Measurements from ENCODE around the gene AMOTL1.
"Not testable (repeated sequence)": the region's sequence is repeated elsewhere in the genome, so short reads cannot be mapped to it uniquely, and the experiment has no call there.

The AMOTL1 gene

GRCh38 chr11:94851864-94852636, 83.9 kb downstream of the AMOTL1 start:
- DNase-seq (ENCODE audit: low read depth in 2 of 2, low spot score in 1 of 2) = no peak

DNA sequence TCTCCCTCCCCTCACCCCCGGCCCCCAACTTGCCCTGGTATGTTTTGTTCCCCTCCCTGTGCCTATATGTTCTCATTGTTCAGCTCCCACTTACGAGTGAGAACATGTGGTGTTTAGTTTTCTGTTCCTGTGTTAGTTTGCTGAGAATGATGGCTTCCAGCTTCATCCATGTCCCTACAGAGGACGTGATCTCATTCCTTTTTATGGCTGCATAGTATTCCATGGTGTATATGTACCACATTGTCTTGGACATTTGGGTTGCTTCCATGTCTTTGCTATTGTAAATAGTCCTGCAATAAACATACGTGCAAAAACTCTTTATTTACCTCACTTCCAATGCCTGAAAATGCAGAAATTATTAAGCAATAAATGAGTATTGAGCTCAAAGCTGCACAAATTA, 85.1 kb downstream of the AMOTL1 start:
- not testable (repeated sequence) for DNase-seq (ENCODE audit: low read depth in 2 of 2, low spot score in 1 of 2)

GRCh38 chr11:94853836-94854235, 85.7 kb downstream of the AMOTL1 start:
- DNase-seq (ENCODE audit: low read depth in 2 of 2, low spot score in 1 of 2) = no peak

- DNase-seq (ENCODE audit: low read depth in 2 of 2, low spot score in 1 of 2) = no peak
Observed at GRCh38 chr11:94854770-94855633, 86.8 kb downstream of the AMOTL1 start.

- no peak for DNase-seq (ENCODE audit: low read depth in 2 of 2, low spot score in 1 of 2)
Observed at GRCh38 chr11:94855666-94856065, 87.5 kb downstream of the AMOTL1 start.

- DNase-seq (ENCODE audit: low read depth in 2 of 2, low spot score in 1 of 2) = no peak
Observed at GRCh38 chr11:94856443-94856842, 88.3 kb downstream of the AMOTL1 start.

GRCh38 chr11:94857337-94857736, 89.2 kb downstream of the AMOTL1 start:
- no peak for DNase-seq (ENCODE audit: low read depth in 2 of 2, low spot score in 1 of 2)

- DNase-seq (ENCODE audit: low read depth in 2 of 2, low spot score in 1 of 2) = no peak
Observed at GRCh38 chr11:94858012-94858705, 90.0 kb downstream of the AMOTL1 start.

GRCh38 chr11:94860333-94860732, 92.2 kb downstream of the AMOTL1 start:
- DNase-seq (ENCODE audit: low read depth in 2 of 2, low spot score in 1 of 2) = no peak

DNA sequence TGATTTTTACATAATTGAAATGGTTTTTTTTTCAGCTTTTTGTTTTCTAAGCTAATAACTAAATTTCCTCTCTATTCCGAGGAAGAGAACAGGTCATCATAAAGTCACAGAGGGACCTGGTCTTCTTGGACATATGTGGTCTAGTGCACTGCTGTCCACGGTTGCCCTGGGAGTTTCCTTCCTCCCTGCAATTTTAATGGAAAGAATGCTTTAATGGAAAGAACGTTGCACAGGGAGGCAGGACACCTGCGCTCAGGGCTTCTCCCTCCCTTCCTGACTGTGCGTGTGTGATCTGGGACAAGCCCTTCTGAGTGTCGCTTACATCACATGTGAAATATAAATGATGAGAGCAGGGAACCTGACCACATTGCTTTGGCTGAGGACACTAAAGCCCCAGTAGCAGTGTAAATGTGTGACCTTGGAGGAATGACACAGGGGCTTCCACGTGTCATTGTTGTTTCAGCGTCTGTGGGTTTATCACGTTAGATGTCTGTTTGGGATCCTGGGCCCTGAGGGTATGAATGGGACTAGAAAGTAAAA, 93.2 kb downstream of the AMOTL1 start:
- no peak for DNase-seq (ENCODE audit: low read depth in 2 of 2, low spot score in 1 of 2)

DNA sequence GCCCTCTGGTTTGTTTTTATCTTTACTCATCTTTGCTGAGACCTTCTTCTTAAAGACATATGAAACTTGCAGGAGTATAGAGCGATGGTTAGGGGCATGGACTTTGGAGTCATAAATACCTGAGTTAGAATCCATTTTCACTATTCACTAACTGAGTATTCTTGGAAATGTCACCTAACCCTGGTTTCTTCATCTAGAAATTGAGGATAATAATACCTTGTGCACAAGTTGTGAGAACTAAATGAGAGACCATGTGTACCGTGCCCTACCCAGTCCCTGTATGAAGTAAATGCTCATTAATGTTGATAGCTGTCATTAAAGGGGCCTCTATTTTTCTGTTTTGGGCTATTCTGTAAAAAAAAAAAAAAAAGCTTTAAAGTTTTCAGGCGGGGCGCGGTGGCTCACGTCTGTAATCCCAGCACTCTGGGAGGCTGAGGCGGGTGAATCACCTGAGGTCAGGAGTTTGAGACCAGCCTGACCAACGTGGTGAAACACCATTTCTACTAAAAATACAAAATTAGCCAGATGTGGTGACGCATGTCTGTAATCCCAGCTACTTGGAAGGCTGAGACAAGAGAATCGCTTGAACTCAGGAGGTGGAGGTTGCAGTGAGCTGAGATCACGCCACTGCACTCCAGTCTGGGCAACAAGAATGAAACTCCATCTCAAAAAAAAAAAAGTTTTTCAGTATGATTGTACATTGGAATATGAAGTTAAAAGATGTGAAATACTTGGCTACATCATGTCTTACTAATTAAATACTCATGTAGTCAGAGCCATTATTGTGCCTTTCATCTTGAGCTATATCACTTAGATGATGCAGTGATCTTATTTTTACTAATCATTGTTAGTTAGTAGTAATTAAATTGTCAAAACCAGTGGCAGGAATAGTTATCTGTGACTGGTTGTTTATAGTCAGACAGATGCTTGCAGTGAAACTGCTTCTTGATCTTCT, 95.0 kb downstream of the AMOTL1 start:
- no peak for DNase-seq (ENCODE audit: low read depth in 2 of 2, low spot score in 1 of 2)

- DNase-seq (ENCODE audit: low read depth in 2 of 2, low spot score in 1 of 2) = no peak
Observed at GRCh38 chr11:94864506-94865045, 96.4 kb downstream of the AMOTL1 start.

- no peak for DNase-seq (ENCODE audit: low read depth in 2 of 2, low spot score in 1 of 2)
Observed at GRCh38 chr11:94866231-94866822, 98.2 kb downstream of the AMOTL1 start.

DNA sequence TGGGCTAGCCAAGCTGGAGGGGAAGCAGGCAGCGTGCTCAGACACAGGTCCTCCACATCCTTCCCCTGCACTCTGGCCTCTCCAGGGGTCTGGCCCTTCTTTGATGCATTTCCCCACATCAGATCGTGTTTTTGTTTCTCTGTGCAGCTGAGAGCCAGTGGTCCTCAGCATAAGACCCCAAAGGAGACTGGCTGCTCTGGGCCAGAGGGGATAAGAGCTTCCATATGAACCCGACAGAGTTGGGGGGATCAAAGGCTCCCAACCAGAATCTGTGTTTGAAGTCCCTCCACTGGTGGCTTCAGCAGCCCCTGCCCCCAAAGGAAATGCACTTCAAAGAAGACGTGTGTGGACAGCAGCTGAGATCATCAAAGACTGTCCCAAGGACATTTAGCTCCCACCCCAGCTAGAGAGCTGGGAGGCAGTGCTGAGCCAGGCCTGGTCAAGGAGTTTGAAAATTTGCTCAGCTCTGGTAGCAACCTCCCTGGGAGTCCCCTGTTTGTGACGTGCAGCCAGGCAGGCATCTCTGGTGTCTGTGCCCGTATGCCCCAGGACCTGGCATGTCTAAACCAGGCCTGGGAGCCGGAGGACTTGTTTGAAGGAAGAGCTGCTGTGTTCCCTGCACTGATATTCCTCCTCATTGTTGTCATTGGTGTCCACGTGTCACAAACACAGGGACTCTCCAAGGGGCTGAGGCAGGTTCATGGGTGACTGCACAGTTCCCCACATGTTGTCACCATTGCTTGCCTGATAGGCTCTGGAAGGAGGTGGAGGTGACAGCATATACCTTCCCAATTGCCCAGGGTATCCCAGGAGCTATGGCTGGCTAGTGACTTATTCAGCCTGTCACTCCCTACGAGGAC, 99.0 kb downstream of the AMOTL1 start:
- DNase-seq (ENCODE audit: low read depth in 2 of 2, low spot score in 1 of 2) = no peak

DNA sequence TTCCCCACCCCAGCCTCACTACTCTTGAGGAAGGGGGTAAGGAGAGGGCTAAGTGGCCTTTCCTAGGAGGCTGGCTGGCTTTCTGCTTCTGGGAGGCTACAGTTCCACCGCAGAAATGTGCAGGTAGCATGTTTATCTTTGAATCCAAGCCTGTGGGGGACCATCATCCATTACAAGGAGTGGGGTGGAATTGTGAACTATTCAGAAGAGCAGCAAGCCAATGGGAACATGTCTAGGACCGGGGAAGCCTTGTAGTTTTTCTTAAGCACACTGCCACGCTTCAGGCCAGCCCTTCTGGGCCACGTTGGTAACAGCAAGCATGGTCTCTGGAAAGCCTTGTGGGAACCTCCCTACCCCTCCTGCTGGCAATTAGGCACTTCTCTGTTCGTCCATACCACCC, 100.3 kb downstream of the AMOTL1 start:
- no peak for DNase-seq (ENCODE audit: low read depth in 2 of 2, low spot score in 1 of 2)

DNA sequence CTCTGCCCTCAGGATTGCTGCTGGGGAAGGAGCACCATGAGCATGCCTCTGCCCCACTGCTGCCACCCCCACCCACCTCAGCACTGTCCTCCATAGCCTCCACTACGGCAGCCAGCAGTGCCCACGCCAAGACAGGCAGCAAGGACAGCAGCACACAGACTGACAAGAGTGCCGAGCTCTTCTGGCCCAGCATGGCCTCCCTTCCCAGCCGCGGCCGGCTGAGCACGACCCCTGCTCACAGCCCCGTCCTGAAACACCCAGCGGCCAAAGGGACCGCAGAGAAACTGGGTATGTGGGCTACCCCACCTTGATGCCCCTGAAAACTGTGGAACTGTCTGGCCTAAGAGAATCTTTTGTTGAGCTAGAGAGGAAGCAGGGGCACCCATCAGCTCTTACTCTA, 101.0 kb downstream of the AMOTL1 start:
- no peak for DNase-seq (ENCODE audit: low read depth in 2 of 2, low spot score in 1 of 2)

DNA sequence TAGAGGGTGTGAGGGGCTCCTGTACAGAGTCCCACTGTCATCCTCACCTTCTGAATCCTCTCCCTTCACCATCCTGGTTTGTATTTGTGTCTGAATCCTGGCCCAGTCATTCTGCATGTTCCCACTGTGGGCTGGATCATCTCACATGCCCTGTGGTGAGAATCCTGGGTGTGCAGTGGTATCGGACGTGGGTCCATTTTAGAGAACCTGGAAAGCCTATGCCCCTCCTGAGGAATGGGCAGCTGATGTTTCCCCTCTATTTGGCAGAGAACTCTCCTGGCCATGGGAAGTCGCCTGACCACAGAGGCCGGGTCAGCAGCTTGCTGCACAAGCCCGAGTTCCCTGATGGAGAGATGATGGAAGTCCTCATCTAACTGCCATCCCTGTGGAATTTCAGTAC, 102.3 kb downstream of the AMOTL1 start:
- DNase-seq (ENCODE audit: low read depth in 2 of 2, low spot score in 1 of 2) = no peak

DNA sequence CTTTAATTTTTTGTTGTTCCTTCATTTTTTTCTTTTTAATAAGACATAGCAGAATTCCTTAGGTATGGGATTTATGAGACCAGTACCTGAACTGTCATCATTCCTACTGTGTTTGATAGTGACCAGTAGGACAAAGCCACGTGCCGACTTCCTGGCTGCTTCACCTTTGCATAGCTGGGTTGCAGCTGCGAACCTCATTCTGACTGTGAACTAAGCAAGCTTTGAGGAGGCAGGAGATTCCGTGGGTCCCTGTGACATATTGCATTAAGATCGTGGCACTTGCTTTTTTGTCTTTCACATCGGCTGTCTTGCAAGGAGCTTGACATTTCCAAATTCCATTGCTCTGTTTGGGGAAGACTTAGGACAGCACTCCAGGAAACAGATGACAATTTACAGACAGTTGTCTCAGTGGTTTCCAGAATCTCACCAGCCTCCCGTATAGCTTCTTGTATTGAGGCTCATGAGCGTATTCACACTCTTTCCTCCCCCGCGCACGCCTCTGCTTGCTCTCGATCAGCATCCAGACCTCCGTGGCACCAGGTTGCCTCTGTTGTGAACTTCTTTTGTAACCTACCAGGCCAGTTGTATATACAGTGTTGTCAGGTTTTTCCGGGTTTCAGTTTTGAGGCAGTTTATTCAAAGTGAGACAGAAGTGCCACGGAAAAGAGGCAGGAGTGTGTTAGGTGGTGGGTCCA, 103.5 kb downstream of the AMOTL1 start:
- no peak for DNase-seq (ENCODE audit: low read depth in 2 of 2, low spot score in 1 of 2)

All from stimulated activated CD8-positive, alpha-beta memory T cell treated with anti-CD3 and anti-CD28 coated beads, Interleukin-4, amount 100 ng/mL, for 4 hours (primary cell).